NCI-H460 (cell line): ENCODE data around the gene CLEC3B. TPM values are rescaled to one million over a fixed set of nuclear protein-coding genes. Genes with fewer than 3 reads are reported as not detected.

Source experiments
- small RNA-seq, 2 experiments: library from RNA; depleted of rRNA; stranded (forward); fragments of <200 nt; gene quantifications; one replicate each; pipeline ENCODE3, GENCODE V24; 2014
- total RNA-seq: library from RNA; depleted of rRNA; stranded (reverse); fragments of >200 nt; shearing (Covaris generic); gene quantifications from 2 replicates; pipeline ENCODE4 v1.2.3, GENCODE V29; 2014; rRNA removed

Gene CLEC3B
- total RNA-seq, 1 experiment from 2014 or later: 0.12 TPM

Small RNA genes within 50 kb of the gene (small RNA-seq; reads per million reads assigned to genes)
- 0.04 to 0.29 reads per million in 2 experiments for gene RNU5B-3P

Other genes with a start within 250 kb of the CLEC3B start
- 17.0 and 17.2 TPM in 2 replicates for gene TMEM42, start 164.4 kb upstream of the CLEC3B start, total RNA-seq
- not detected in 2 replicates for gene TGM4, start 151.7 kb upstream of the CLEC3B start, total RNA-seq
- gene ZDHHC3, start 50.1 kb upstream of the CLEC3B start, total RNA-seq: 27.4 and 32.6 TPM in 2 replicates
- gene EXOSC7, start 50.1 kb upstream of the CLEC3B start, total RNA-seq: 47.2 and 54.0 TPM in 2 replicates
- gene CDCP1, start 120.1 kb downstream of the CLEC3B start, total RNA-seq: 47.5 and 47.7 TPM in 2 replicates
- gene TMEM158, start 200.0 kb downstream of the CLEC3B start, total RNA-seq: 22.1 and 27.1 TPM in 2 replicates